ENCODE results near the gene GREM1. TPM values are rescaled to one million over a fixed set of nuclear protein-coding genes. Genes with fewer than 3 reads are reported as not detected.

The GREM1 gene
- total RNA-seq, 4 donors from 2014 or later, result 10.9 to 42.3 (median 17.8) TPM

- in situ Hi-C loops (cut with MboI; ENCODE audit: low pct_ligation_motif_present in 1 of 4, low pct_unique_long_range_greater_than_20kb in 1 of 4, low sequenced_read_pairs in 3 of 4) (no loop called here), intact Hi-C loops (cut with DNase I; ENCODE audit: low total_unique reads) (no loop called here)
- Histone ChIP-seq H3K27ac (no peak overlapping the region), H3K4me3 (no peak overlapping the region), H3K27me3 (no peaks in the 10 kb centered on the region), H3K36me3 (no peaks in the 10 kb centered on the region), H3K4me1 (no peaks in the 10 kb centered on the region), H3K9me3 (no peaks in the 10 kb centered on the region)
- 60 to 75% methylated on average over 3 of the region's 3 CpGs for WGBS, 2 donors (ENCODE audit: low coverage in 1 of 2)
- DNase-seq, result no peak
- TF ChIP-seq POLR2A (IDR thresholded peaks at IDR 0.05) (no peak), EP300 (IDR thresholded peaks at IDR 0.05; ENCODE audit: low read depth) (no peak), POLR2AphosphoS5 (IDR thresholded peaks at IDR 0.05) (no peak), CTCF (IDR thresholded peaks at IDR 0.05) (no peak)
Measured at GRCh38 chr15:32733281-32733680, 15.5 kb downstream of the GREM1 start.

GRCh38 chr15:32735989-32736700, 18.3 kb downstream of the GREM1 start:
- intact Hi-C loops (cut with DNase I; ENCODE audit: low total_unique reads) (no loop called here), in situ Hi-C loops (cut with MboI; ENCODE audit: low pct_ligation_motif_present in 1 of 4, low pct_unique_long_range_greater_than_20kb in 1 of 4, low sequenced_read_pairs in 3 of 4) (no loop called here)
- no peak overlapping the region for H3K4me3 ChIP-seq
- H3K4me1 ChIP-seq, result no peaks in the 10 kb centered on the region
- H3K27me3 ChIP-seq, result no peaks in the 10 kb centered on the region
- 81 to 100% methylated on average over 2 of the region's 2 CpGs for WGBS, 2 donors (ENCODE audit: low coverage in 1 of 2)
- no peaks in the 10 kb centered on the region for H3K9me3 ChIP-seq
- no peaks in the 10 kb centered on the region for H3K36me3 ChIP-seq
- DNase-seq, result no peak
- H3K27ac ChIP-seq, result no peak overlapping the region
- TF ChIP-seq EP300 (IDR thresholded peaks at IDR 0.05; ENCODE audit: low read depth), result no peak
- TF ChIP-seq POLR2AphosphoS5 (IDR thresholded peaks at IDR 0.05), result no peak

GRCh38 chr15:32736701-32737061, 18.9 kb downstream of the GREM1 start:
- intact Hi-C loops (cut with DNase I; ENCODE audit: low total_unique reads), result no loop called here
- H3K27me3 ChIP-seq, result no peaks in the 10 kb centered on the region
- no peaks in the 10 kb centered on the region for H3K36me3 ChIP-seq
- in situ Hi-C loops (cut with MboI; ENCODE audit: low pct_ligation_motif_present in 1 of 4, low pct_unique_long_range_greater_than_20kb in 1 of 4, low sequenced_read_pairs in 3 of 4), result no loop called here
- H3K4me3 ChIP-seq, result no peak overlapping the region
- no peaks in the 10 kb centered on the region for H3K9me3 ChIP-seq
- H3K4me1 ChIP-seq, result no peaks in the 10 kb centered on the region
- no peak for DNase-seq
- H3K27ac ChIP-seq, result no peak overlapping the region
- 72% methylated on average over 2 of the region's 2 CpGs; no CpG with 5 or more reads in 1 of the 2 donors for WGBS, 2 donors (ENCODE audit: low coverage in 1 of 2)
- TF ChIP-seq POLR2A (IDR thresholded peaks at IDR 0.05) (no peak), CTCF (IDR thresholded peaks at IDR 0.05) (no peak), POLR2AphosphoS5 (IDR thresholded peaks at IDR 0.05) (no peak), EP300 (IDR thresholded peaks at IDR 0.05; ENCODE audit: low read depth) (no peak)

GRCh38 chr15:32737304-32737703, 19.5 kb downstream of the GREM1 start:
- Histone ChIP-seq H3K4me3 (no peak overlapping the region), H3K36me3 (no peaks in the 10 kb centered on the region), H3K9me3 (no peaks in the 10 kb centered on the region), H3K4me1 (no peaks in the 10 kb centered on the region), H3K27me3 (no peaks in the 10 kb centered on the region), H3K27ac (no peak overlapping the region)
- no peak for DNase-seq
- TF ChIP-seq POLR2AphosphoS5 (IDR thresholded peaks at IDR 0.05) (no peak), POLR2A (IDR thresholded peaks at IDR 0.05) (no peak), EP300 (IDR thresholded peaks at IDR 0.05; ENCODE audit: low read depth) (no peak), CTCF (IDR thresholded peaks at IDR 0.05) (no peak)
- 86 to 92% methylated on average over 4 of the region's 4 CpGs for WGBS, 2 donors (ENCODE audit: low coverage in 1 of 2)
- intact Hi-C loops (cut with DNase I; ENCODE audit: low total_unique reads), result no loop called here
- in situ Hi-C loops (cut with MboI; ENCODE audit: low pct_ligation_motif_present in 1 of 4, low pct_unique_long_range_greater_than_20kb in 1 of 4, low sequenced_read_pairs in 3 of 4), result no loop called here

- TF ChIP-seq POLR2A (IDR thresholded peaks at IDR 0.05) (no peak), CTCF (IDR thresholded peaks at IDR 0.05) (no peak), EP300 (IDR thresholded peaks at IDR 0.05; ENCODE audit: low read depth) (no peak), POLR2AphosphoS5 (IDR thresholded peaks at IDR 0.05) (no peak)
- in situ Hi-C loops (cut with MboI; ENCODE audit: low pct_ligation_motif_present in 1 of 4, low pct_unique_long_range_greater_than_20kb in 1 of 4, low sequenced_read_pairs in 3 of 4) (no loop called here), intact Hi-C loops (cut with DNase I; ENCODE audit: low total_unique reads) (loop anchor here (2.0 kb wide), 1 partner anchor 52 kb away; no protein-coding TSS in a partner anchor)
- Histone ChIP-seq H3K27me3 (no peaks in the 10 kb centered on the region), H3K9me3 (no peaks in the 10 kb centered on the region), H3K27ac (no peak overlapping the region), H3K36me3 (no peaks in the 10 kb centered on the region), H3K4me3 (no peak overlapping the region), H3K4me1 (no peaks in the 10 kb centered on the region)
- 70 to 85% methylated on average over 1 of the region's 1 CpG for WGBS, 2 donors (ENCODE audit: low coverage in 1 of 2)
- no peak for DNase-seq
Measured at GRCh38 chr15:32738666-32739065, 20.9 kb downstream of the GREM1 start.
